GM18858 (cell line): ENCODE results near the gene OR2D2.
"Not testable (repeated sequence)": the region's sequence is repeated elsewhere in the genome, so short reads cannot be mapped to it uniquely, and the experiment has no call there.

ENCODE experiments used
- ATAC-seq: cut with Tn5 transposase; IDR thresholded peaks from one replicate; pipeline ENCODE4 v1.9.1; 2021; ENCODE audit not compliant: unreplicated experiment

Gene OR2D2

GRCh38 chr11:6887711-6888110 lies 4.6 kb downstream of the OR2D2 start:
- not testable (repeated sequence) for ATAC-seq

- no peak for ATAC-seq
These were observed 9.5 kb downstream of the OR2D2 start for GRCh38 chr11:6882751-6883150.

GRCh38 chr11:6876914-6877313 lies 15.4 kb downstream of the OR2D2 start:
- no peak for ATAC-seq

GRCh38 chr11:6876325-6876724 lies 16.0 kb downstream of the OR2D2 start, which contains the start of gene OR10A4:
OR10A4 (plus strand) TSS chr11:6876625; CDS start chr11:6876648, 23 bp downstream.
- no peak for ATAC-seq

GRCh38 chr11:6875761-6876160 lies 16.5 kb downstream of the OR2D2 start:
- ATAC-seq = no peak

- no peak for ATAC-seq
These were observed 21.0 kb downstream of the OR2D2 start for GRCh38 chr11:6871278-6871677.

GRCh38 chr11:6864438-6864837 lies 27.9 kb downstream of the OR2D2 start:
- ATAC-seq = no peak

- no peak for ATAC-seq
These were observed 29.3 kb downstream of the OR2D2 start, which contains the start of gene OR10A2 for GRCh38 chr11:6862961-6863360. OR10A2 (plus strand) TSS chr11:6863057; CDS start chr11:6869755, 6,698 bp downstream.

- peak; percentile 93 for ATAC-seq
These were observed 35.4 kb downstream of the OR2D2 start for GRCh38 chr11:6856871-6857270.

- ATAC-seq = no peak
These were observed 36.2 kb downstream of the OR2D2 start for GRCh38 chr11:6855971-6856541.

- ATAC-seq = not testable (repeated sequence)
These were observed 37.5 kb downstream of the OR2D2 start for GRCh38 chr11:6854801-6855200.

- ATAC-seq = no peak
These were observed 41.8 kb downstream of the OR2D2 start for GRCh38 chr11:6850526-6850925.

- ATAC-seq = no peak
These were observed 46.9 kb downstream of the OR2D2 start, which contains the start of gene OR10A5 for GRCh38 chr11:6845383-6845782. OR10A5 (plus strand) TSS chr11:6845683; CDS start chr11:6845683, 0 bp downstream.

GRCh38 chr11:6844356-6844755 lies 47.9 kb downstream of the OR2D2 start:
- ATAC-seq = no peak

- no peak for ATAC-seq
These were observed 48.6 kb downstream of the OR2D2 start for GRCh38 chr11:6843670-6844069.

- no peak for ATAC-seq
These were observed 50.6 kb downstream of the OR2D2 start for GRCh38 chr11:6841694-6842093.
